Smooth muscle cell (in vitro differentiated cells): ENCODE results near the gene LCNL1. TPM values are rescaled to one million over a fixed set of nuclear protein-coding genes. Genes with fewer than 3 reads are reported as not detected.

Experiments
- DNase-seq: peaks from one replicate; lab custom pipeline; 2025; ENCODE audit not compliant: unreplicated experiment; lab: John Stamatoyannopoulos, UW
- H2AFZ ChIP-seq: fragments of 200-600 bp; sonication (generic); 2 replicates; pipeline ENCODE4 v1.6.0; 2016; ENCODE audit warnings: antibody characterized with exemption, low read depth, mild to moderate bottlenecking
- H3F3A ChIP-seq: fragments of 200-600 bp; sonication (generic); 2 replicates; pipeline ENCODE4 v1.6.0; 2017; ENCODE audit warnings: antibody characterized with exemption, low read depth
- H3K27ac ChIP-seq: fragments of 200-600 bp; sonication (generic); 2 replicates; pipeline ENCODE4 v1.5.1; 2016; ENCODE audit warnings: low read depth, mild to moderate bottlenecking
- H3K27me3 ChIP-seq: fragments of 200-600 bp; sonication (generic); 2 replicates; pipeline ENCODE4 v1.6.1; 2016; ENCODE audit warnings: low read depth, mild to moderate bottlenecking
- H3K36me3 ChIP-seq: fragments of 200-600 bp; sonication (generic); 2 replicates; pipeline ENCODE4 v1.5.1; 2016; ENCODE audit warnings: low read depth
- H3K4me1 ChIP-seq: fragments of 200-600 bp; sonication (generic); 2 replicates; pipeline ENCODE4 v1.5.1; 2016; ENCODE audit warnings: low read depth
- H3K4me2 ChIP-seq: fragments of 200-600 bp; sonication (generic); 2 replicates; pipeline ENCODE4 v1.6.0; 2016; ENCODE audit warnings: mild to moderate bottlenecking
- H3K4me3 ChIP-seq: fragments of 200-600 bp; sonication (generic); 2 replicates; pipeline ENCODE4 v1.5.1; 2016; ENCODE audit warnings: mild to moderate bottlenecking
- H3K79me2 ChIP-seq: fragments of 200-600 bp; sonication (generic); 2 replicates; pipeline ENCODE4 v1.6.0; 2016; ENCODE audit warnings: low read depth, mild to moderate bottlenecking
- H3K9ac ChIP-seq: fragments of 200-600 bp; sonication (generic); 2 replicates; pipeline ENCODE4 v1.6.0; 2016; ENCODE audit warnings: low read depth
- H3K9me3 ChIP-seq: fragments of 200-600 bp; sonication (generic); replicated peaks from 2 replicates; pipeline ENCODE4 v1.5.1; 2016; ENCODE audit warnings: low read depth
- H4K20me1 ChIP-seq: fragments of 200-600 bp; sonication (generic); 2 replicates; pipeline ENCODE4 v1.6.0; 2016; ENCODE audit warnings: low read depth
- WGBS: methylation state at CpG from one replicate; pipeline ENCODE4 v1.1.7; 2016; ENCODE audit warnings: low lambda C conversion rate; 5-methylcytosine and 5-hydroxymethylcytosine counted together
- polyA plus RNA-seq: library from polyadenylated mRNA; unstranded; fragments of >200 nt; fragmentation: Nextera tagmentation; extraction: Ambion mirVana; gene quantifications from 2 replicates; pipeline ENCODE4 v1.2.1, GENCODE V29; 2016
- total RNA-seq: library from RNA; depleted of rRNA; stranded (reverse); fragments of >200 nt; gene quantifications from 2 replicates; pipeline ENCODE4 v1.2.3, GENCODE V29; 2014
- TF ChIP-seq, protein P1 (sequence below): fragments of 200-600 bp; sonication (generic); IDR thresholded peaks from 2 replicates; pipeline ENCODE4 v1.5.1; 2017; ENCODE audit warnings: borderline replicate concordance, mild to moderate bottlenecking, antibody characterized with exemption; ENCODE audit not compliant: insufficient read depth, poor library complexity, severe bottlenecking

Gene LCNL1
- total and polyA plus RNA-seq, 2 experiments from 2014 or later: 0.89 to 1.1 TPM

DNA sequence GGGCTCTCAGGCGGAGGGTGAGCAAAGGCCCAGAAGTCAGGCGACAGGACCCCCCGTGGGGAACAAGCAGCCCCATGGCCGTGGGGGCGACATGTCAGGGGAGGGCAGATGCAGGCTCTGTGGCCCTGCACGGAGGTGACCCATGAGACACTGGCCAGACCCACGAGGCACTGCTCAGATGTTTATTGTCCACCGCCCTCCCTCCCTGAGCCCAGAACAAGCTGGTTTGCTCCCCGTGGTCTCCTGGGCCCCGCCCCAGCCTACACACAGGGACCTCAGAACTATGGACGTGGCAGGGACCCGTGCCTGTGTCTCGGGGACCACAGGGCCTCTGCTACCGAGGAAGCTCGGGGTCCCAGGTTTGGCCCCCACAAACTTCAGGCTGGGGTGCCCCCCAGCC lies 47.2 kb downstream of the LCNL1 start:
- 81% methylated on average over 14 of the region's 15 CpGs for WGBS
- H4K20me1 ChIP-seq: peaks cover 5% of the 10 kb centered on the region
- no peak overlapping the region for H2AFZ ChIP-seq
- no peaks in the 10 kb centered on the region for H3K79me2 ChIP-seq
- H3K4me1 ChIP-seq: peaks cover 14% of the 10 kb centered on the region
- no peak overlapping the region for H3K27ac ChIP-seq
- DNase-seq: no peak
- H3K4me3 ChIP-seq: no peak overlapping the region
- no peak overlapping the region for H3K4me2 ChIP-seq
- no peak overlapping the region for H3K9ac ChIP-seq
- no peaks in the 10 kb centered on the region for H3F3A ChIP-seq
- TF ChIP-seq, protein P1, sequence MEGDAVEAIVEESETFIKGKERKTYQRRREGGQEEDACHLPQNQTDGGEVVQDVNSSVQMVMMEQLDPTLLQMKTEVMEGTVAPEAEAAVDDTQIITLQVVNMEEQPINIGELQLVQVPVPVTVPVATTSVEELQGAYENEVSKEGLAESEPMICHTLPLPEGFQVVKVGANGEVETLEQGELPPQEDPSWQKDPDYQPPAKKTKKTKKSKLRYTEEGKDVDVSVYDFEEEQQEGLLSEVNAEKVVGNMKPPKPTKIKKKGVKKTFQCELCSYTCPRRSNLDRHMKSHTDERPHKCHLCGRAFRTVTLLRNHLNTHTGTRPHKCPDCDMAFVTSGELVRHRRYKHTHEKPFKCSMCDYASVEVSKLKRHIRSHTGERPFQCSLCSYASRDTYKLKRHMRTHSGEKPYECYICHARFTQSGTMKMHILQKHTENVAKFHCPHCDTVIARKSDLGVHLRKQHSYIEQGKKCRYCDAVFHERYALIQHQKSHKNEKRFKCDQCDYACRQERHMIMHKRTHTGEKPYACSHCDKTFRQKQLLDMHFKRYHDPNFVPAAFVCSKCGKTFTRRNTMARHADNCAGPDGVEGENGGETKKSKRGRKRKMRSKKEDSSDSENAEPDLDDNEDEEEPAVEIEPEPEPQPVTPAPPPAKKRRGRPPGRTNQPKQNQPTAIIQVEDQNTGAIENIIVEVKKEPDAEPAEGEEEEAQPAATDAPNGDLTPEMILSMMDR: no peak
- no peaks in the 10 kb centered on the region for H3K27me3 ChIP-seq
- no peaks in the 10 kb centered on the region for H3K9me3 ChIP-seq
- no peaks in the 10 kb centered on the region for H3K36me3 ChIP-seq

DNA sequence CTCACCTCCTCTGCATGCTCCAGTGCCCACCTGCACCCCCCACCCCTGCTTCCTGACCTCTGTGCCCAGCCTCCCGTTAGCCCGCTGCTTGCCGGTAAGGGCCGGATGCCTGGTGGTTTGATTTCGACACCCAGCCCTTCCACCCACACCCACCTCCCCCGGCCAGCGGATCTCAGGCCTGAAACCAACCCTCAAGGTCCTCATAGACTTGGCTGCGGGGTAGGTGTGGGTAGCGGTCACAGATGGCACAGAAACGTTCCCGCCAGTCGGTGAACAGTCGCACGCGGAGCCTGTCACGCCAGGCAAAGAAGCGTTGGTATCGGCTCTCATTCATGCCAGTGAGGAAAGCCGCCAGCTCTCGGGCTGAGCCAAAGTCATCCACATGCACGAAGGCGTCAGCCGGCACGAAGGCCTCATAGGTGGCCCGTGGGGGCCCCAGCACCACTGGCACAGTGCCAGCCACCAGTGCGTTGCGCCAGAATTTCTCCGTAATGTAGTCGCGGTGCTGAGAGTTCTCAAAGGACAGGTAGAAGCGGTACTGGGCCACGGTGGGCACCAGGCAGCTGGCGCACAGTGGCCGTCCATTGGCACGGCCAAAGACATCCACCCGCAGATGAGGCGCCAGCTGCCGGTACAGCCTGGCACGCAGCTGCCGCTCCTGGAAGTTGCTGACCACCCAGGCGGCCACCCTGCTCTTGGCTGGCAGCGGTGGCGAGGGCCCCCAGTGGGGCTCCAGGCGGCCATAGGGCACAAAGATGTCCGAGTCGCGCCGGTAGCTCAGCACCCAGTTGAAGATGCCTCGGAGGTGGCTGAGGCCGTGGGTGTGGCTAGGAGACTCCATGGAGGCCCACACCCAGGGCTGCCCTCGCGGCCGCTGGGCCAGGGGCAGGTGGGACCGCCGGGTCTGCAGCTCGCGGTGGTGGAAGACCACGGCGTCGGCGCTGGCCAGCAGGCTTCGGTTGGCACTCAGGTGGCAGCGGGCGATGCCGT lies 48.0 kb downstream of the LCNL1 start:
- Histone ChIP-seq H3K4me1 (peaks cover 14% of the 10 kb centered on the region), H2AFZ (no peak overlapping the region), H3K79me2 (no peaks in the 10 kb centered on the region), H3K27ac (no peak overlapping the region), H3K4me2 (no peak overlapping the region), H3K9me3 (no peaks in the 10 kb centered on the region), H3K36me3 (no peaks in the 10 kb centered on the region), H4K20me1 (peaks cover 5% of the 10 kb centered on the region), H3K9ac (no peak overlapping the region), H3K4me3 (no peak overlapping the region), H3K27me3 (no peaks in the 10 kb centered on the region), H3F3A (no peaks in the 10 kb centered on the region)
- DNase-seq: no peak
- 93% methylated on average over 64 of the region's 65 CpGs for WGBS
- TF ChIP-seq, protein P1: no peak

DNA sequence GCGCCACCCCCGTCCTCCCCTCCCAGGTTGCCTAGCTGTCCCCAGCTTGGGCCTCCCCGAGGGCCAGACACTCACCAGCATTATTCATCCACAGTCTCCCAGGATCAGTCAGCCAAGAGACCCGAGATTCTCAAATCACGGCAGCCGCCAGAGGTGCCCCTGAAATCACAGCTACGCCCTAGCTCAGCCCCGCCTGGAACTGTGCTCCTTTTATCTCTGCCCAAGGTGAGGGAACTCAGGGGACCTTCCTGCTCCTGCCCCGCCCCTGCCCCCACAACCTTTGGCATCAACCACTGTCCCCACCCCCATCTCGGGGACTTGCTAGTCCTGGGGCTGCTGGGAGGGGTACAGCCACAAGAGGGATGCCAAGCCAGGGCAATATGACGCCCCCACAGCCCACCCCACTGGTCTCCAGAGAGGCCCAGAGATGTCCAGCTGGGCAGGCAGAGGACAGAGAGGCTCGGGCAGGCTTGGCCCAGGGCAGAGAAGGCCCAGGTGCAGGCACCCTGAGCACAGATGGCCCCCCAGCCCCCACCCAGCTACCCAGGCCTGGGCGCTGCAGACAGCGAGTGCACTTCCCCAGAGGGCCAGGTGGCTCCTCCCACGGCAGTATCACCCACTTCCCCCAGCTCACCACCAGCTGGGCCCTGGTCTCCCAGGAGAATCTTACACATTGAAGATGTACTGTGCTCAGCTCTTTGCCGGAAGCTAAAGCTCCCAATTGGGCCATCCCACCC lies 49.3 kb downstream of the LCNL1 start, which contains the start of gene FUT7:
Gene FUT7, minus strand, starts transcription at position 185 of the 737 bp plus-strand sequence. Its CDS starts 97 bp downstream, at position 88.
- H3K79me2 ChIP-seq: no peaks in the 10 kb centered on the region
- H3K4me1 ChIP-seq: peaks cover 14% of the 10 kb centered on the region
- no peaks in the 10 kb centered on the region for H3F3A ChIP-seq
- no peaks in the 10 kb centered on the region for H3K36me3 ChIP-seq
- H3K9me3 ChIP-seq: no peaks in the 10 kb centered on the region
- H4K20me1 ChIP-seq: no peaks in the 10 kb centered on the region
- H3K27ac ChIP-seq: no peak within 1 kb of the TSS
- 73% methylated on average over 13 of the region's 16 CpGs for WGBS
- DNase-seq: no peak
- H2AFZ ChIP-seq: no peak within 1 kb of the TSS
- no peak within 1 kb of the TSS for H3K4me2 ChIP-seq
- H3K27me3 ChIP-seq: no peaks in the 10 kb centered on the region
- no peak within 1 kb of the TSS for H3K9ac ChIP-seq
- TF ChIP-seq, protein P1: no peak
- no peak within 1 kb of the TSS for H3K4me3 ChIP-seq
